ENCODE measurements around the gene OSTC.

The OSTC gene

GRCh38 chr4:108681321-108681809, 31.0 kb downstream of the OSTC start:
- no peak for TF ChIP-seq CTCF (IDR thresholded peaks at IDR 0.05; ENCODE audit: low read depth, low read length, missing control alignments)
- no peak overlapping the region for H3K4me3 ChIP-seq (replicated peaks; ENCODE audit: low read depth, low read length)

GRCh38 chr4:108683479-108683878, 33.1 kb downstream of the OSTC start:
- H3K4me3 ChIP-seq (replicated peaks; ENCODE audit: low read depth, low read length), result no peak overlapping the region
- TF ChIP-seq CTCF (IDR thresholded peaks at IDR 0.05; ENCODE audit: low read depth, low read length, missing control alignments), result peak; percentile 30
- no peak for DNase-seq (ENCODE audit: extremely low read depth, low read depth)

More at GRCh38 chr4:108681321-108681809, 31.0 kb downstream of the OSTC start:
- no peak for DNase-seq (ENCODE audit: extremely low read depth, low read depth)

GRCh38 chr4:108685036-108685686, 34.8 kb downstream of the OSTC start:
- DNase-seq (ENCODE audit: extremely low read depth, low read depth), result no peak
- TF ChIP-seq CTCF (IDR thresholded peaks at IDR 0.05; ENCODE audit: low read depth, low read length, missing control alignments), result no peak
- no peak overlapping the region for H3K4me3 ChIP-seq (replicated peaks; ENCODE audit: low read depth, low read length)

- TF ChIP-seq CTCF (IDR thresholded peaks at IDR 0.05; ENCODE audit: low read depth, low read length, missing control alignments), result no peak
- no peak for DNase-seq (ENCODE audit: extremely low read depth, low read depth)
- no peak overlapping the region for H3K4me3 ChIP-seq (replicated peaks; ENCODE audit: low read depth, low read length)
Measured at GRCh38 chr4:108690738-108691137, 40.3 kb downstream of the OSTC start.

GRCh38 chr4:108693211-108693610, 42.8 kb downstream of the OSTC start:
- H3K4me3 ChIP-seq (replicated peaks; ENCODE audit: low read depth, low read length), result no peak overlapping the region
- no peak for TF ChIP-seq CTCF (IDR thresholded peaks at IDR 0.05; ENCODE audit: low read depth, low read length, missing control alignments)
- DNase-seq (ENCODE audit: extremely low read depth, low read depth), result no peak

GRCh38 chr4:108693819-108694218, 43.4 kb downstream of the OSTC start:
- TF ChIP-seq CTCF (IDR thresholded peaks at IDR 0.05; ENCODE audit: low read depth, low read length, missing control alignments), result no peak
- no peak for DNase-seq (ENCODE audit: extremely low read depth, low read depth)
- no peak overlapping the region for H3K4me3 ChIP-seq (replicated peaks; ENCODE audit: low read depth, low read length)

GRCh38 chr4:108694423-108694822, 44.0 kb downstream of the OSTC start:
- TF ChIP-seq CTCF (IDR thresholded peaks at IDR 0.05; ENCODE audit: low read depth, low read length, missing control alignments), result no peak
- no peak overlapping the region for H3K4me3 ChIP-seq (replicated peaks; ENCODE audit: low read depth, low read length)
- no peak for DNase-seq (ENCODE audit: extremely low read depth, low read depth)
